ENCODE data around the gene CD209. TPM values are rescaled to one million over a fixed set of nuclear protein-coding genes. Genes with fewer than 3 reads are reported as not detected.

The CD209 gene
- total and polyA plus RNA-seq, 2 donors (not counting 3 experiments of a cell fraction or from before 2014, with no cell fraction given) = not detected

DNA sequence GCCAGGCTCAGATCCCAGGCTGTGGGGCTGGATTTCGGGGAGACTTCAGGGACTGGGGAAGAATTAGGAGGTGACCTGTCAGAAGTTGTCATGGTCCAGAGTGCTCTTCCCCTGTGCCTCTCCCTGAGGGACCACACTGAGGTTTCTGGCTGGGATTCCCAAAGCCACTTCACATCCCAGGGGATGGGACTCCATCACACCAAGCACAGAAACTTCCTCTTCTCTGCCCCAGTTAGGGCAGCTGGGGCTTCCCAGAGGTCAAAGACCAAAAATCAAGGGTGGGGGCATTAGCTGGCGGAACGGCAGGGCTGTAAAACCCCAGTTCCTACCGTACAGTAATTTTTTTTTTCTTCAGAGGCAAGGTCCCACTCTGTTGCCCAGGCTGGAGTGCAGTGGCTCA lies 52.8 kb downstream of the CD209 start:
- no peak overlapping the region for H3K4me3 ChIP-seq (replicated peaks in 1 of 3; ENCODE audit: insufficient read depth in 1 of 3, low read depth in 1 of 3, low read length in 3 of 3)
- dilution Hi-C loops (cut with MboI; ENCODE audit: extremely low pct_ligation_motif_present, low sequenced_read_pairs) (no loop called here), intact Hi-C loops (cut with micrococcal nuclease) (no loop called here)
- H3K9ac ChIP-seq (replicated peaks; ENCODE audit: extremely low read depth, insufficient read depth, low read length) = no peak overlapping the region
- H2AFZ ChIP-seq (ENCODE audit: low read depth, low read length) = no peak overlapping the region
- no peaks in the 10 kb centered on the region for H3K9me1 ChIP-seq (replicated peaks; ENCODE audit: control insufficient read depth, extremely low read depth, insufficient read depth, low read length)
- no peaks in the 10 kb centered on the region for H3K9me3 ChIP-seq (replicated peaks; ENCODE audit: control insufficient read depth, insufficient read depth, low read length)
- CTCF ChIA-PET = no interaction called here
- H3K27me3 ChIP-seq (ENCODE audit: control insufficient read depth in 2 of 2, insufficient read depth in 2 of 2, low read length in 2 of 2) = no peaks in the 10 kb centered on the region
- no peaks in the 10 kb centered on the region for H3K4me1 ChIP-seq (ENCODE audit: control insufficient read depth, extremely low read depth, insufficient read depth, low read length)
- FAIRE-seq = no peak
- no peaks in the 10 kb centered on the region for H4K20me1 ChIP-seq (replicated peaks; ENCODE audit: control insufficient read depth, extremely low read depth, insufficient read depth, low read length)
- no peak for DNase-seq (ENCODE audit: low read depth, low spot score)
- H3K36me3 ChIP-seq (ENCODE audit: control insufficient read depth in 2 of 2, extremely low read depth in 1 of 2, insufficient read depth in 2 of 2, low read length in 2 of 2) = no peaks in the 10 kb centered on the region
- POLR2A ChIA-PET = no interaction called here
- BruUV-seq (replicated peaks) = no TSS peak
- no peak overlapping the region for H3K27ac ChIP-seq (ENCODE audit: insufficient read depth, low read depth, low read length)
- no peak for TF ChIP-seq MAX (IDR thresholded peaks at IDR 0.05; ENCODE audit: insufficient read depth, insufficient read length)
- TF ChIP-seq FOS (IDR thresholded peaks at IDR 0.05; ENCODE audit: borderline replicate concordance, insufficient read depth, low read length) = no peak
- TF ChIP-seq GATA2 (IDR thresholded peaks at IDR 0.05; ENCODE audit: insufficient read depth, insufficient read length, low read depth, low read length) = no peak
- no peak for TF ChIP-seq JUN (IDR thresholded peaks at IDR 0.05; ENCODE audit: borderline replicate concordance, insufficient read depth, insufficient read length, low read depth)
- H3K4me2 ChIP-seq (ENCODE audit: insufficient read depth, low read length) = no peak overlapping the region
- no peaks in the 10 kb centered on the region for H3K79me2 ChIP-seq (ENCODE audit: control insufficient read depth, insufficient read depth, low read length)

GRCh38 chr19:7692417-7693088 lies 54.8 kb downstream of the CD209 start:
- Histone ChIP-seq H3K4me1 (ENCODE audit: control insufficient read depth, extremely low read depth, insufficient read depth, low read length) (no peaks in the 10 kb centered on the region), H2AFZ (ENCODE audit: low read depth, low read length) (no peak overlapping the region), H3K27me3 (ENCODE audit: control insufficient read depth in 2 of 2, insufficient read depth in 2 of 2, low read length in 2 of 2) (no peaks in the 10 kb centered on the region), H3K4me2 (ENCODE audit: insufficient read depth, low read length) (no peak overlapping the region), H3K9me1 (replicated peaks; ENCODE audit: control insufficient read depth, extremely low read depth, insufficient read depth, low read length) (no peaks in the 10 kb centered on the region), H4K20me1 (replicated peaks; ENCODE audit: control insufficient read depth, extremely low read depth, insufficient read depth, low read length) (no peaks in the 10 kb centered on the region), H3K9ac (replicated peaks; ENCODE audit: extremely low read depth, insufficient read depth, low read length) (no peak overlapping the region), H3K4me3 (replicated peaks in 1 of 3; ENCODE audit: insufficient read depth in 1 of 3, low read depth in 1 of 3, low read length in 3 of 3) (no peak overlapping the region), H3K9me3 (replicated peaks; ENCODE audit: control insufficient read depth, insufficient read depth, low read length) (no peaks in the 10 kb centered on the region), H3K79me2 (ENCODE audit: control insufficient read depth, insufficient read depth, low read length) (no peaks in the 10 kb centered on the region), H3K36me3 (ENCODE audit: control insufficient read depth in 2 of 2, extremely low read depth in 1 of 2, insufficient read depth in 2 of 2, low read length in 2 of 2) (no peaks in the 10 kb centered on the region), H3K27ac (ENCODE audit: insufficient read depth, low read depth, low read length) (no peak overlapping the region)
- DNase-seq (ENCODE audit: low read depth, low spot score) = no peak
- ChIA-PET POLR2A (no interaction called here), CTCF (interaction anchor here (0.8 kb wide), 1 partner anchor 12 kb away, joined by 3 read pairs; the partner anchor contains the start of gene TRAPPC5)
- TF ChIP-seq GATA2 (IDR thresholded peaks at IDR 0.05; ENCODE audit: insufficient read depth, insufficient read length, low read depth, low read length) = no peak
- no TSS peak for BruUV-seq (replicated peaks)
- intact Hi-C loops (cut with micrococcal nuclease) (no loop called here), dilution Hi-C loops (cut with MboI; ENCODE audit: extremely low pct_ligation_motif_present, low sequenced_read_pairs) (no loop called here)
- FAIRE-seq = no peak

Measured in endothelial cell of umbilical vein (primary cell).